WTC11 (cell line): Measurements from ENCODE around the gene C3orf70. TPM values are rescaled to one million over a fixed set of nuclear protein-coding genes. Genes with fewer than 3 reads are reported as not detected.

Experiments
- ATAC-seq: fragments of 200-7000 bp; cut with Tn5 transposase; 2 replicates; pipeline ENCODE4 v1.10.0; 2021; ENCODE audit warnings: mild to moderate bottlenecking, moderate library complexity
- CTCF ChIA-PET: fragments of 300-600 bp; sonication (Branson Sonifier 250); formaldehyde crosslinking; loops from one replicate; lab custom pipeline; 2021; ENCODE audit warnings: antibody characterized with exemption; lab: Charles Lee
- POLR2A ChIA-PET: fragments of 350-600 bp; sonication (Branson Sonifier 250); formaldehyde crosslinking; loops from one replicate; lab custom pipeline; 2021; ENCODE audit warnings: antibody characterized with exemption; lab: Charles Lee
- DNase-seq: peaks from one replicate; pipeline ENCODE4 v3.0.0; 2021; ENCODE audit warnings: low spot score
- H3K27ac Mint-ChIP-seq: 2 replicates; pipeline ENCODE4 v1.8.0; 2021; ENCODE audit warnings: mixed read lengths
- H3K27me3 Mint-ChIP-seq: 2 replicates; pipeline ENCODE4 v1.8.0; 2021; ENCODE audit warnings: low read depth, mild to moderate bottlenecking, moderate library complexity, mixed read lengths
- H3K36me3 Mint-ChIP-seq: 2 replicates; pipeline ENCODE4 v1.8.0; 2021; ENCODE audit warnings: mixed read lengths
- H3K4me1 Mint-ChIP-seq: 2 replicates; pipeline ENCODE4 v1.8.0; 2022; ENCODE audit warnings: mixed read lengths
- H3K4me3 Mint-ChIP-seq: 2 replicates; pipeline ENCODE4 v1.8.0; 2021; ENCODE audit warnings: mild to moderate bottlenecking, moderate library complexity, mixed read lengths
- H3K9me3 Mint-ChIP-seq: 2 replicates; pipeline ENCODE4 v1.8.0; 2021; ENCODE audit warnings: mixed read lengths
- ATF1 ChIP-seq: sonication (generic); formaldehyde crosslinking; IDR thresholded peaks from 2 replicates; pipeline ENCODE4 v1.8.1; 2023; ENCODE audit warnings: mild to moderate bottlenecking, moderate library complexity, missing genetic modification reagents
- ERG ChIP-seq: fragments of 250-450 bp; sonication (Bioruptor Pico); IDR thresholded peaks from 2 replicates; pipeline ENCODE4 v1.8.0; 2021; ENCODE audit warnings: mild to moderate bottlenecking
- FOXP1 ChIP-seq: sonication (generic); formaldehyde crosslinking; IDR thresholded peaks from 2 replicates; pipeline ENCODE4 v1.8.0; 2022; ENCODE audit warnings: missing genetic modification reagents, mild to moderate bottlenecking, moderate library complexity, borderline replicate concordance
- GRHL2 ChIP-seq: fragments of 250-450 bp; sonication (Bioruptor Pico); IDR thresholded peaks from 2 replicates; pipeline ENCODE4 v1.8.0; 2022; ENCODE audit warnings: mild to moderate bottlenecking, moderate library complexity; ENCODE audit not compliant: insufficient replicate concordance, severe bottlenecking
- MAX ChIP-seq: sonication (generic); formaldehyde crosslinking; IDR thresholded peaks from 2 replicates; pipeline ENCODE4 v1.8.0; 2022; ENCODE audit warnings: mild to moderate bottlenecking, missing genetic modification reagents
- MXD4 ChIP-seq: fragments of 250-450 bp; sonication (Bioruptor Pico); IDR thresholded peaks from 2 replicates; pipeline ENCODE4 v1.8.0; 2021; ENCODE audit warnings: mild to moderate bottlenecking, moderate library complexity, borderline replicate concordance
- NR1H2 ChIP-seq: sonication (generic); formaldehyde crosslinking; IDR thresholded peaks from 2 replicates; pipeline ENCODE4 v1.9.0; 2021; ENCODE audit warnings: mild to moderate bottlenecking, moderate library complexity, missing genetic modification reagents
- NR3C1 ChIP-seq: sonication (generic); formaldehyde crosslinking; conservative IDR thresholded peaks from 2 replicates; pipeline ENCODE4 v1.8.1; 2023; ENCODE audit warnings: low read depth, mild to moderate bottlenecking, missing genetic modification reagents
- TCF7 ChIP-seq: sonication (generic); formaldehyde crosslinking; IDR thresholded peaks from 2 replicates; pipeline ENCODE4 v1.8.0; 2022; ENCODE audit warnings: mild to moderate bottlenecking, low read depth, missing genetic modification reagents, moderate library complexity
- ZBTB21 ChIP-seq: sonication (generic); formaldehyde crosslinking; IDR thresholded peaks from 2 replicates; pipeline ENCODE4 v1.8.1; 2023; ENCODE audit warnings: mild to moderate bottlenecking, missing genetic modification reagents, borderline replicate concordance
- total RNA-seq: library from RNA; stranded (reverse); gene quantifications from 3 replicates; pipeline ENCODE4 v1.2.3, GENCODE V29; 2021
- TF ChIP-seq, protein P1 (sequence below): sonication (generic); formaldehyde crosslinking; IDR thresholded peaks from 2 replicates; pipeline ENCODE4 v1.8.1; 2023; ENCODE audit warnings: mild to moderate bottlenecking, moderate library complexity, missing genetic modification reagents
- TF ChIP-seq, protein P2 (sequence below): sonication (generic); formaldehyde crosslinking; IDR thresholded peaks from 2 replicates; pipeline ENCODE4 v1.8.1; 2022; ENCODE audit warnings: low read depth, mild to moderate bottlenecking, moderate library complexity, missing genetic modification reagents, borderline replicate concordance
- TF ChIP-seq, protein P3 (sequence below): fragments of 250-450 bp; sonication (Bioruptor Pico); IDR thresholded peaks from 2 replicates; pipeline ENCODE4 v1.9.0; 2021; ENCODE audit warnings: mild to moderate bottlenecking
- TF ChIP-seq, protein P4 (sequence below): fragments of 250-450 bp; sonication (Bioruptor Pico); conservative IDR thresholded peaks from 2 replicates; pipeline ENCODE4 v1.9.0; 2021; ENCODE audit warnings: mild to moderate bottlenecking
- TF ChIP-seq, protein P5 (sequence below): sonication (generic); formaldehyde crosslinking; IDR thresholded peaks from 2 replicates; pipeline ENCODE4 v1.8.0; 2022; ENCODE audit warnings: missing genetic modification reagents

C3orf70 gene
- total RNA-seq, 1 experiment from 2014 or later = 0.70 TPM

DNA sequence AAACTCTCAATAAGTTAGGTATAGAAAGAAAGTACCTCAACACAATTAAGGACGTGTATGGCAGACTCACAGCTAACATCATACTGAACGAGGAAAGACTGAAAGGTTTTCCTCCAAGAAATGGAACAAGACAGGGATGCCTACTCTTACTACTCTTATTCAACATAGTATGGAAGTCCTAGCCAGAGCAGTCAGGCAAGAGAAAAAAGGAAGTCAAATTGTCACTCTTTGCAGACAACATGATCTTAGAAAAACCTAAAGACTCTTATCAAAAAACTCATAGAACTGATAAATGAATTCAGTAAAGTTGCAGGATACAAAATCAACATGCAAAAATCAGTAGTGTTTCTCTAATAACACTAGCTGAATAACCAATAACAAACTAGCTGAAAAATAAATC, 96.0 kb downstream of the C3orf70 start (continued):
- TF ChIP-seq, protein P1, sequence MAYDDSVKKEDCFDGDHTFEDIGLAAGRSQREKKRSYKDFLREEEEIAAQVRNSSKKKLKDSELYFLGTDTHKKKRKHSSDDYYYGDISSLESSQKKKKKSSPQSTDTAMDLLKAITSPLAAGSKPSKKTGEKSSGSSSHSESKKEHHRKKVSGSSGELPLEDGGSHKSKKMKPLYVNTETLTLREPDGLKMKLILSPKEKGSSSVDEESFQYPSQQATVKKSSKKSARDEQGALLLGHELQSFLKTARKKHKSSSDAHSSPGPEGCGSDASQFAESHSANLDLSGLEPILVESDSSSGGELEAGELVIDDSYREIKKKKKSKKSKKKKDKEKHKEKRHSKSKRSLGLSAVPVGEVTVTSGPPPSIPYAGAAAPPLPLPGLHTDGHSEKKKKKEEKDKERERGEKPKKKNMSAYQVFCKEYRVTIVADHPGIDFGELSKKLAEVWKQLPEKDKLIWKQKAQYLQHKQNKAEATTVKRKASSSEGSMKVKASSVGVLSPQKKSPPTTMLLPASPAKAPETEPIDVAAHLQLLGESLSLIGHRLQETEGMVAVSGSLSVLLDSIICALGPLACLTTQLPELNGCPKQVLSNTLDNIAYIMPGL (CRISPR knock-in tag) = no peak
- TF ChIP-seq ZBTB21 (CRISPR knock-in tag) (no peak), MXD4 (no peak), ATF1 (CRISPR knock-in tag) (no peak), NR3C1 (CRISPR knock-in tag) (no peak), FOXP1 (CRISPR knock-in tag) (no peak), TCF7 (no peak)
- TF ChIP-seq, protein P2, sequence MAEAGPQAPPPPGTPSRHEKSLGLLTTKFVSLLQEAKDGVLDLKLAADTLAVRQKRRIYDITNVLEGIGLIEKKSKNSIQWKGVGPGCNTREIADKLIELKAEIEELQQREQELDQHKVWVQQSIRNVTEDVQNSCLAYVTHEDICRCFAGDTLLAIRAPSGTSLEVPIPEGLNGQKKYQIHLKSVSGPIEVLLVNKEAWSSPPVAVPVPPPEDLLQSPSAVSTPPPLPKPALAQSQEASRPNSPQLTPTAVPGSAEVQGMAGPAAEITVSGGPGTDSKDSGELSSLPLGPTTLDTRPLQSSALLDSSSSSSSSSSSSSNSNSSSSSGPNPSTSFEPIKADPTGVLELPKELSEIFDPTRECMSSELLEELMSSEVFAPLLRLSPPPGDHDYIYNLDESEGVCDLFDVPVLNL = no peak
- TF ChIP-seq, protein P3, sequence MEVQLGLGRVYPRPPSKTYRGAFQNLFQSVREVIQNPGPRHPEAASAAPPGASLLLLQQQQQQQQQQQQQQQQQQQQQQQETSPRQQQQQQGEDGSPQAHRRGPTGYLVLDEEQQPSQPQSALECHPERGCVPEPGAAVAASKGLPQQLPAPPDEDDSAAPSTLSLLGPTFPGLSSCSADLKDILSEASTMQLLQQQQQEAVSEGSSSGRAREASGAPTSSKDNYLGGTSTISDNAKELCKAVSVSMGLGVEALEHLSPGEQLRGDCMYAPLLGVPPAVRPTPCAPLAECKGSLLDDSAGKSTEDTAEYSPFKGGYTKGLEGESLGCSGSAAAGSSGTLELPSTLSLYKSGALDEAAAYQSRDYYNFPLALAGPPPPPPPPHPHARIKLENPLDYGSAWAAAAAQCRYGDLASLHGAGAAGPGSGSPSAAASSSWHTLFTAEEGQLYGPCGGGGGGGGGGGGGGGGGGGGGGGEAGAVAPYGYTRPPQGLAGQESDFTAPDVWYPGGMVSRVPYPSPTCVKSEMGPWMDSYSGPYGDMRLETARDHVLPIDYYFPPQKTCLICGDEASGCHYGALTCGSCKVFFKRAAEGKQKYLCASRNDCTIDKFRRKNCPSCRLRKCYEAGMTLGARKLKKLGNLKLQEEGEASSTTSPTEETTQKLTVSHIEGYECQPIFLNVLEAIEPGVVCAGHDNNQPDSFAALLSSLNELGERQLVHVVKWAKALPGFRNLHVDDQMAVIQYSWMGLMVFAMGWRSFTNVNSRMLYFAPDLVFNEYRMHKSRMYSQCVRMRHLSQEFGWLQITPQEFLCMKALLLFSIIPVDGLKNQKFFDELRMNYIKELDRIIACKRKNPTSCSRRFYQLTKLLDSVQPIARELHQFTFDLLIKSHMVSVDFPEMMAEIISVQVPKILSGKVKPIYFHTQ (CRISPR knock-in tag) = no peak

DNA sequence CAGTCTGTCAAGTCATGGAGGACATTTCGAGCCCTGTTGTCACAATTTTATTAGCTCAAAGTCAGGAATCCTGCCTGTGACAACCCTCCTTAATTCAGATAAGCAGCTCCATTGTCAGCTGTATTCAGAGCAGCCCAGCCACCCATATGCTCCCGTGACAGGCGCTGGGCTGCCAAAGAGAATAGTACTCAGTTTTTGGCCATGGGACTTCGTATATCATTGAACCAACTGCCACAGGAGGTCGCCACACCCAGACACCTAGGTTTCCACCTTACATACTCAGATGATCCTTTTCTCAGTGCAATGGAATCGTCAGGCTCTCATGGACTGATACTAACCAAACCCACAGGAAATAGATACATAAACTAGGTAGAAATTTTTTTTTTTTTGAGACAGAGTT, 100.2 kb downstream of the C3orf70 start:
- TF ChIP-seq MAX (no peak), GRHL2 (CRISPR knock-in tag) (no peak)
- ATAC-seq (peak; percentile 67), DNase-seq (no peak)
- ChIA-PET CTCF (interaction anchor here (1.5 to 1.6 kb wide), 2 partner anchors 18 to 217 kb away, joined by 3 to 6 read pairs; no protein-coding TSS in a partner anchor), POLR2A (no interaction called here)
- H3K27me3 Mint-ChIP-seq = no peaks in the 10 kb centered on the region; the same call in 1 of the 2 replicates
- peaks cover 20% of the 10 kb centered on the region for H3K9me3 Mint-ChIP-seq
- peaks cover 47% of the 10 kb centered on the region for H3K36me3 Mint-ChIP-seq
- no peak overlapping the region for H3K27ac Mint-ChIP-seq
- H3K4me3 Mint-ChIP-seq = no peak overlapping the region
- H3K4me1 Mint-ChIP-seq = no peaks in the 10 kb centered on the region

DNA sequence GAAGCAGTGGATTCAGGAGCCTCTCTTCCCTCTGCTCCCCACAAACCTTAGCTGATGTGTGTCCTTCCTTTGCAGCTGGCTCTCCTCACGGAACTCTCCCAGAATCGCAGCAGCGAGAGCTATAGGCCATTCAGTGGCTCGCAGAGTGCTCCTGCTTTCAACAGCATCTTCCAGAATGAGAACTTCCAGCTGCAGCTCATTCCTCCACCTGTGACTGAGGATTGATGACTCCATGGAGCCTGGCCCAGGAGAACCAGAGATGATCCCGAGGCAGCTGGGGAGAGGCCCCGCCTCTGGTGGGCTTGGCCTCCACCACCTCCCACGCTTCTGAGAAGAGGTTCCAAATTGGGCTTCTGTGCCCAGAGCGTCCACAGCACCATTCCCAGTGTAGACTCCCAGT, 101.1 kb downstream of the C3orf70 start:
- CTCF ChIA-PET = interaction anchor here (1.0 to 1.5 kb wide), 2 partner anchors 18 to 218 kb away, joined by 3 read pairs; no protein-coding TSS in a partner anchor

More for the DNA sequence above, 101.1 kb downstream of the C3orf70 start:
- H3K27me3 Mint-ChIP-seq = no peaks in the 10 kb centered on the region; the same call in 1 of the 2 replicates
- peaks cover 43% of the 10 kb centered on the region for H3K36me3 Mint-ChIP-seq
- ATAC-seq = no peak
- H3K4me1 Mint-ChIP-seq = no peaks in the 10 kb centered on the region
- DNase-seq = no peak
- H3K27ac Mint-ChIP-seq = no peak overlapping the region
- H3K4me3 Mint-ChIP-seq = no peak overlapping the region
- H3K9me3 Mint-ChIP-seq = peaks cover 12% of the 10 kb centered on the region
- TF ChIP-seq, protein P4, sequence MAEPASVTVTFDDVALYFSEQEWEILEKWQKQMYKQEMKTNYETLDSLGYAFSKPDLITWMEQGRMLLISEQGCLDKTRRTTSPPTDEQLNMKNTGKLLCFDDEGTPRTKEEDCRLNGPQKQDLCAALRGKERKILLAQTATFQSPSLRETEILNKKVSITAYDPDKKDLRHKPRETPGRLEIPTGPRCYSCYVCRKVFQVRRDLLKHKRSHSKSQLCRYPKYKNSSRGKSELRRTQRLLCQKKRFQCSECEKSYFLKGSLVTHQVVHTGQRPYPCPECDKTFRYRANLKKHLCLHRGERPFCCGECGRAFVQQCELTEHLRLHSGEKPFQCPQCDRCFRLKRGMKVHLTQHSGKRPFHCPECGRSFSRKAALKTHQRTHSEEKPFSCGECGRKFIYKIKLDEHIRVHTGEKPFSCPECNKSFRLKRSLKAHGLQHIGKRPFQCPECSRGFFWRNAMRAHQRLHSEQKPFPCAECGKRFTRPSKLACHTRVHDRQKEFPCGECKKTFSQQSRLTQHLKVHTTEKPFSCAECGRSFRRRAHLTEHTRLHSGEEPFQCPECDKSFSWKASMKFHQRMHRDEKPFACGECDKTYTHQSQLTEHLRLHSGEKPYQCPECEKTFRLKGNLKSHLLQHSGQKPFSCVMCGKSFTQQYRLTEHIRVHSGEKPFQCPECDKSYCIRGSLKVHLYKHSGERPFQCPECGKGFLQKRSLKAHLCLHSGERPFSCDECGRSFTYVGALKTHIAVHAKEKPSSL = no peak
- TF ChIP-seq, protein P5, sequence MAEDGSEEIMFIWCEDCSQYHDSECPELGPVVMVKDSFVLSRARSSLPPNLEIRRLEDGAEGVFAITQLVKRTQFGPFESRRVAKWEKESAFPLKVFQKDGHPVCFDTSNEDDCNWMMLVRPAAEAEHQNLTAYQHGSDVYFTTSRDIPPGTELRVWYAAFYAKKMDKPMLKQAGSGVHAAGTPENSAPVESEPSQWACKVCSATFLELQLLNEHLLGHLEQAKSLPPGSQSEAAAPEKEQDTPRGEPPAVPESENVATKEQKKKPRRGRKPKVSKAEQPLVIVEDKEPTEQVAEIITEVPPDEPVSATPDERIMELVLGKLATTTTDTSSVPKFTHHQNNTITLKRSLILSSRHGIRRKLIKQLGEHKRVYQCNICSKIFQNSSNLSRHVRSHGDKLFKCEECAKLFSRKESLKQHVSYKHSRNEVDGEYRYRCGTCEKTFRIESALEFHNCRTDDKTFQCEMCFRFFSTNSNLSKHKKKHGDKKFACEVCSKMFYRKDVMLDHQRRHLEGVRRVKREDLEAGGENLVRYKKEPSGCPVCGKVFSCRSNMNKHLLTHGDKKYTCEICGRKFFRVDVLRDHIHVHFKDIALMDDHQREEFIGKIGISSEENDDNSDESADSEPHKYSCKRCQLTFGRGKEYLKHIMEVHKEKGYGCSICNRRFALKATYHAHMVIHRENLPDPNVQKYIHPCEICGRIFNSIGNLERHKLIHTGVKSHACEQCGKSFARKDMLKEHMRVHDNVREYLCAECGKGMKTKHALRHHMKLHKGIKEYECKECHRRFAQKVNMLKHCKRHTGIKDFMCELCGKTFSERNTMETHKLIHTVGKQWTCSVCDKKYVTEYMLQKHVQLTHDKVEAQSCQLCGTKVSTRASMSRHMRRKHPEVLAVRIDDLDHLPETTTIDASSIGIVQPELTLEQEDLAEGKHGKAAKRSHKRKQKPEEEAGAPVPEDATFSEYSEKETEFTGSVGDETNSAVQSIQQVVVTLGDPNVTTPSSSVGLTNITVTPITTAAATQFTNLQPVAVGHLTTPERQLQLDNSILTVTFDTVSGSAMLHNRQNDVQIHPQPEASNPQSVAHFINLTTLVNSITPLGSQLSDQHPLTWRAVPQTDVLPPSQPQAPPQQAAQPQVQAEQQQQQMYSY (CRISPR knock-in tag) = no peak
- TF ChIP-seq ERG (no peak), NR1H2 (no peak)
- TF ChIP-seq, all 79 proteins: peak for 0
- POLR2A ChIA-PET = no interaction called here
